ENCODE measurements around the gene CUTC.

CUTC gene

DNA sequence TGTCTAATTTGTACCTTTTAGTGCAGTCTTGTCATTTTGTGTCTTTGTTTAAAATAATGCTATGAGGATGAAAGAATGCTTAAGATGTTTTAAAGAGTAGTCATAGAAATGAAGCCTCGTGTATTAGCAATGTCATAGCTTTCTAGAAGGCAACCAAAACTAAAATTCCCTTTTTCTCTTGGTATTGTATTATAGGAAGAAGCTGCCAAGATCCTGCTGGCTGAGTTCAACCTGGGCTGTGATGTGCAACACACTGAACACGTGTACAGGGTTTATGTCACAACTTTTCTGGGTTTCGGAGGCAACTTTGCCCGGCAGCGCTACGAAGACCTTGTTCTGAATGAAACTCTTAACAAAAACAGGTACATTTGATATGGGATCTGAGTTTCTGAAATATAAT lies 36.3 kb upstream of the CUTC start:
- no peak for DNase-seq
- no peaks in the 10 kb centered on the region for H3K4me1 ChIP-seq
- no peaks in the 10 kb centered on the region for H3K9me3 ChIP-seq
- H3K27me3 ChIP-seq, result no peaks in the 10 kb centered on the region
- H3K4me3 ChIP-seq (ENCODE audit: low read depth, low read length), result no peak overlapping the region
- H3K36me3 ChIP-seq, result peaks cover 10% of the 10 kb centered on the region
- TF ChIP-seq, protein P1, sequence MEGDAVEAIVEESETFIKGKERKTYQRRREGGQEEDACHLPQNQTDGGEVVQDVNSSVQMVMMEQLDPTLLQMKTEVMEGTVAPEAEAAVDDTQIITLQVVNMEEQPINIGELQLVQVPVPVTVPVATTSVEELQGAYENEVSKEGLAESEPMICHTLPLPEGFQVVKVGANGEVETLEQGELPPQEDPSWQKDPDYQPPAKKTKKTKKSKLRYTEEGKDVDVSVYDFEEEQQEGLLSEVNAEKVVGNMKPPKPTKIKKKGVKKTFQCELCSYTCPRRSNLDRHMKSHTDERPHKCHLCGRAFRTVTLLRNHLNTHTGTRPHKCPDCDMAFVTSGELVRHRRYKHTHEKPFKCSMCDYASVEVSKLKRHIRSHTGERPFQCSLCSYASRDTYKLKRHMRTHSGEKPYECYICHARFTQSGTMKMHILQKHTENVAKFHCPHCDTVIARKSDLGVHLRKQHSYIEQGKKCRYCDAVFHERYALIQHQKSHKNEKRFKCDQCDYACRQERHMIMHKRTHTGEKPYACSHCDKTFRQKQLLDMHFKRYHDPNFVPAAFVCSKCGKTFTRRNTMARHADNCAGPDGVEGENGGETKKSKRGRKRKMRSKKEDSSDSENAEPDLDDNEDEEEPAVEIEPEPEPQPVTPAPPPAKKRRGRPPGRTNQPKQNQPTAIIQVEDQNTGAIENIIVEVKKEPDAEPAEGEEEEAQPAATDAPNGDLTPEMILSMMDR (IDR thresholded peaks at IDR 0.05; ENCODE audit: low read depth, low read length), result no peak

DNA sequence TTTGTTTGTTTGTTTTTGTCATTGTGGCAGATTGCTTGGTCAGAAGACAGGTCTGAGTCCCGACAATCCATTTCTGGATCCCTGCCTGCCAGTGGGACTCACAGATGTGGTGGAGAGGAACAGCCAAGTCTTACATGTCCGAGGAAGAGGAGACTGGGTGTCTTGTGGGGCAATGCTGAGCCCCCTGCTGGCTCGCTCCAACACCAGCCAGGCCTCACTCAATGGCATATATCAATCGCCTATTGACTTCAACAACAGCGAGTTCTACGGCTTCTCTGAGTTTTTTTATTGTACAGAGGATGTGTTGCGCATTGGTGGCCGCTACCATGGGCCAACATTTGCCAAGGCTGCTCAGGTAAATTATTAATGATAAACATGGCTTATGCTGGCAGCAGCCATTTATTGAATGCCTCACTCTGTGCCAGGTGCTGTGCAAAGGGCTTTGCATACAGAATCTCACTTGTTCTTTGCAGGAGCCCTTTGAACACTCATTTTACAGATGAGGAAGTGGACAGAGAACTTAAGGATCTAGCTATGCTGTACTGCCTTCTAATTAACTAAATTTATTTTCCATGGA lies 33.4 kb upstream of the CUTC start:
- Histone ChIP-seq H3K9me3 (no peaks in the 10 kb centered on the region), H3K36me3 (peaks cover 6% of the 10 kb centered on the region), H3K4me1 (no peaks in the 10 kb centered on the region), H3K27me3 (no peaks in the 10 kb centered on the region), H3K4me3 (ENCODE audit: low read depth, low read length) (no peak overlapping the region)
- TF ChIP-seq, protein P1 (IDR thresholded peaks at IDR 0.05; ENCODE audit: low read depth, low read length), result peak; percentile 28
- no peak for DNase-seq

DNA sequence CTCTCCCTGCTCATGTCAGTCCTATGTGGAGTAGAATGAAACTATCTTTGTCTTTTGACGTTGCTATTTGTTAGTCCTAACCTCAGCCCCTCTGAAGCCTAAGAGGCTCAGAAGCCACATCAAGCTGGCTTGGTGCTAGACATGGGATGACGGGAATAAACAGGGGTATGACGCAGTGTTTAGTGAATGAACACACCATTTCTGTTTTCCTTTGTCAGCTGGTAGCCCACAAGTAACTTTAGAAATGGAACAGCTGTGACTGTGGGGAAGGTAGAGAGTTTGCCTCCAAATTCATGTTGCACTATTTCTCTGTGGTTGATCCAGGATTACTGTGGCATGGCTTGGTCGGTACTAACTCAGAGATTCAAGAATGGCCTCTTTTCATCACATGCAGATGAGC lies 31.4 kb upstream of the CUTC start:
- H3K4me3 ChIP-seq (ENCODE audit: low read depth, low read length), result no peak overlapping the region

DNA sequence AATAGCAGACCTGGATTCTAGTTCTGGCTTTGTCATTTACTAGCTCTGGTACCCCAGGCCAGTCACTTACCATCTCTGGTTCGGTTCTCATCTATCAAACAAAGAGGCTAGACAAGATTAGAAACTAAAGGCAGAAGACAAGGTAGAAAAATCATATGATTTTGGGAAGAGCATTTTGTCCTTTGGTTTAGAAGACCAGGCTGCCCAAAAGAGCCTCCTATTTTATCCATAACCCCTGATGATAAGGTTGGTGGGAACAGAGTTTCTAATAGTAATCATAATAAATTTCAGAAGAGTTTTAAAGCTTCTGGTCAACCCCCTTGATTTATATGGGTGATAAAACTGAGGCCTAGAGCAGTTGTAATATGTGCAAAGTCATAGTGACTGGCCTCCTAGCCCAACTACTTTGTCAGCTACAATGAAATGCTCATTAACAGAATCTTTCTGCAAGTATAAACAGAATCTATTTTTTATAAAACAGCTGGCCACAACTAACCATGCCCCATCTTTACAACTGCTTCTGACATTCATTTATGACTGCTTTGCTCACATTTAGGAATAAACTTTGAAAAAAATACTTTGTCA lies 23.5 kb upstream of the CUTC start:
- Histone ChIP-seq H3K9me3 (no peaks in the 10 kb centered on the region), H3K27me3 (no peaks in the 10 kb centered on the region), H3K36me3 (peaks cover 5% of the 10 kb centered on the region; the same call in 1 of the 2 replicates), H3K4me3 (ENCODE audit: low read depth, low read length) (no peak overlapping the region), H3K4me1 (no peaks in the 10 kb centered on the region)
- TF ChIP-seq, protein P1 (IDR thresholded peaks at IDR 0.05; ENCODE audit: low read depth, low read length), result no peak
- no peak for DNase-seq

More for the DNA sequence above, 31.4 kb upstream of the CUTC start:
- Histone ChIP-seq H3K36me3 (peaks cover 6% of the 10 kb centered on the region), H3K27me3 (no peaks in the 10 kb centered on the region), H3K4me1 (no peaks in the 10 kb centered on the region), H3K9me3 (no peaks in the 10 kb centered on the region)
- DNase-seq, result no peak
- TF ChIP-seq, protein P1 (IDR thresholded peaks at IDR 0.05; ENCODE audit: low read depth, low read length), result no peak

DNA sequence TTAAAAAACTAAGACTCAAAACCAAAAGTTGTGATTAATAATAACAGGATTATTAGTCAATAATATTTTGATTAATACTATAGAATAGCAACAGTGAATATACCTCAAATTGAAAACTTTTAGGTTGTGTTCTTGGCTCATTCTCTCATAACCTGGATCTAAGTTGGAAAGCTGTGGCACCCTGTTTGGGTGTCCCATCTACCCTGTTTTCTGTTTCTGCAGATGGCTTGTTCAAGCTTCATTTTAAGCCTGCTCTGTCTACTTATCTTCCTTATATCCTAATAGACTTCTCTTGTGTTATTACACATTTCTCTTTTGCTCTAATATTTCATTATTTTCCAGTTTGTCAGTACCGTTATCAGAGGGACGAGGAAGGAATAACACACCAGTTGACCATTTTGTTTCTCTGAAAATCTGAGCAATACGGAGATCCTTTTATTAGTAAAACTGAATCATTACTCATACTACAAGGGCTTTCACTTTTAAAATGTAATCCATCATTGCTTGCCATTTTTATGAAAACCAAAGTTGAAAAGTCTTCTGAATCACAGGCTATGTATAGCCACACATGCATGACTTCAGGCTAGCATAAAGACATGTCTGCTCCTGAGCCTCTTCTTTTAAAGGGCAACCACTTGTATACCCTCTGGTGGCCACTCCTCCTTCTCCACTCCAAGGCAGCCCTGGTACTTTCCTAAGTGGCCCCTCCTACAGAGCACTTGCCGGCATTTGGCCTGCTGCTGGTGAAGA lies 22.4 kb upstream of the CUTC start:
- H3K27me3 ChIP-seq, result no peaks in the 10 kb centered on the region
- H3K9me3 ChIP-seq, result no peaks in the 10 kb centered on the region
- H3K4me3 ChIP-seq (ENCODE audit: low read depth, low read length), result no peak overlapping the region
- no peak for DNase-seq
- TF ChIP-seq, protein P1 (IDR thresholded peaks at IDR 0.05; ENCODE audit: low read depth, low read length), result no peak
- H3K36me3 ChIP-seq, result peaks cover 14% of the 10 kb centered on the region
- no peaks in the 10 kb centered on the region for H3K4me1 ChIP-seq
